Measurements from ENCODE around the gene HDAC9.

HDAC9 gene

GRCh38 chr7:18803923-18804322 is 308.4 kb downstream of the HDAC9 start:
- TF ChIP-seq CTCF (IDR thresholded peaks at IDR 0.05), result no peak
- H3K27ac ChIP-seq, result no peak overlapping the region

GRCh38 chr7:18806177-18806576 is 310.6 kb downstream of the HDAC9 start:
- TF ChIP-seq ZFX (IDR thresholded peaks at IDR 0.05; ENCODE audit: borderline replicate concordance), result no peak
- H3K27ac ChIP-seq, result no peak overlapping the region

- TF ChIP-seq CTCF (IDR thresholded peaks at IDR 0.05) (no peak), ZFX (IDR thresholded peaks at IDR 0.05; ENCODE audit: borderline replicate concordance) (no peak)
- H3K27ac ChIP-seq, result no peak overlapping the region
These were observed 312.5 kb downstream of the HDAC9 start for GRCh38 chr7:18808026-18808425.

GRCh38 chr7:18815261-18815960 is 319.9 kb downstream of the HDAC9 start:
- H3K27ac ChIP-seq, result no peak overlapping the region
- TF ChIP-seq ZFX (IDR thresholded peaks at IDR 0.05; ENCODE audit: borderline replicate concordance), result no peak
- no peak for TF ChIP-seq CTCF (IDR thresholded peaks at IDR 0.05)

- no peak for TF ChIP-seq CTCF (IDR thresholded peaks at IDR 0.05)
- TF ChIP-seq ZFX (IDR thresholded peaks at IDR 0.05; ENCODE audit: borderline replicate concordance), result no peak
- no peak overlapping the region for H3K27ac ChIP-seq
These were observed 325.4 kb downstream of the HDAC9 start for GRCh38 chr7:18820981-18821380.

- TF ChIP-seq CTCF (IDR thresholded peaks at IDR 0.05), result no peak
- no peak for TF ChIP-seq ZFX (IDR thresholded peaks at IDR 0.05; ENCODE audit: borderline replicate concordance)
- H3K27ac ChIP-seq, result no peak overlapping the region
These were observed 326.0 kb downstream of the HDAC9 start for GRCh38 chr7:18821554-18821953.

- no peak for TF ChIP-seq ZFX (IDR thresholded peaks at IDR 0.05; ENCODE audit: borderline replicate concordance)
- no peak for TF ChIP-seq CTCF (IDR thresholded peaks at IDR 0.05)
- no peak overlapping the region for H3K27ac ChIP-seq
These were observed 328.6 kb downstream of the HDAC9 start for GRCh38 chr7:18824157-18824556.

Measured in 22Rv1 (cell line).